ENCODE data around the gene GALNT9.
"Not testable (repeated sequence)": the region's sequence is repeated elsewhere in the genome, so short reads cannot be mapped to it uniquely, and the experiment has no call there.

The GALNT9 gene

DNA sequence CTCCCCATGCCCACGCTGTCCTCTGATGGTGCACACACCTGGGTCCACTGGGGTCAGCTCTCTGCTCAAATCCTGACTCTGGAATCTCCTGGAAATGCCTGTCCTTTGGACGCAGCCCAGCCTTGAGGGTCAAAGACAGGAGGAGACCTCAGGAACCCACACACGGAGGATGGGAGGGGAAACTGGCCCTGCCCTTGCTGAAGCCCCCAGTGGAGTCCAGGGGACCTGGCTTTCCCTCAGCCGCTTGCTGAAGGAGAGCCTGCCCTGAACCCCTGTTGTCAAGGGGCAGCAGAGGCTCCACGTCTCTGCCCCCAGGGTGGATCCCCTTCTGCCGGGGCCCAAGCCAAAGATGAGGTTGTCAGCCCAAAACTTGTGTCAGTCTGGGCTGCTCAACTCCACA is 16.9 kb downstream of the GALNT9 start:
- DNase-seq (ENCODE audit: low read depth), result no peak

DNA sequence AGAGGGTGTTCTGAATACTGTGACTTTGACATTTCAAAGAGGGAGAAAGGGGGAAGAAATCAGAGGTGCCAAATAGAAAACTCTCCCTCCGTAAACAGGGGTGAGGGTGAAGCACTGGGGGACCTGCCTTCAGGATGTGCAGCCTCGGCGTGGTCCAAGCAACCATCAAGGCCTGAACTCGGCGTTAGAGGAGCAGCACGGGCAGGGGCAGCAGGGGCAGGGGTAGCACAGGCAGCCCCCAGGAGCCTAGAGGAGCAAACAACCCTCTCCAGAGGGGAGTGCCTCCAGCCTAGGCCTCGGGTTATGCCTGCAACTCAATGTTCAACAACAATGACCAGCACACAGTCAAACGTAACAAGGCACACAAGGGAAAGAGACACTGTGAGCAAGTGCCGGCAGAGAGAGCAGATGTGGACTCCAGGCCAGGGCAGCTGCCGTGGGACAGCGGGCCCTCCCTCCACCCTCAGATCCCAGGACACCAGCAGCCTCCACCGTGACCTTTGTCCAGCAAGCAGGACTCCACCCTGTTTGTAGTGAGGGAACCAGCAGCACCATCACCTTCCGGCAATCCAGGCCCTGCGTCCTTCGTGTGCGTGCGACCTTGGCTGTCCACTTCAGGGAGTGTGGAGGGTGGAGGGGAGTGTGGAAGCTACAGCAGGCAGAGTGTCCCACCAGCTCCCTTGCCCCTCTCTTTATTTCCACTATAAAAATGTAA is 18.0 kb downstream of the GALNT9 start:
- no peak for DNase-seq (ENCODE audit: low read depth)

DNA sequence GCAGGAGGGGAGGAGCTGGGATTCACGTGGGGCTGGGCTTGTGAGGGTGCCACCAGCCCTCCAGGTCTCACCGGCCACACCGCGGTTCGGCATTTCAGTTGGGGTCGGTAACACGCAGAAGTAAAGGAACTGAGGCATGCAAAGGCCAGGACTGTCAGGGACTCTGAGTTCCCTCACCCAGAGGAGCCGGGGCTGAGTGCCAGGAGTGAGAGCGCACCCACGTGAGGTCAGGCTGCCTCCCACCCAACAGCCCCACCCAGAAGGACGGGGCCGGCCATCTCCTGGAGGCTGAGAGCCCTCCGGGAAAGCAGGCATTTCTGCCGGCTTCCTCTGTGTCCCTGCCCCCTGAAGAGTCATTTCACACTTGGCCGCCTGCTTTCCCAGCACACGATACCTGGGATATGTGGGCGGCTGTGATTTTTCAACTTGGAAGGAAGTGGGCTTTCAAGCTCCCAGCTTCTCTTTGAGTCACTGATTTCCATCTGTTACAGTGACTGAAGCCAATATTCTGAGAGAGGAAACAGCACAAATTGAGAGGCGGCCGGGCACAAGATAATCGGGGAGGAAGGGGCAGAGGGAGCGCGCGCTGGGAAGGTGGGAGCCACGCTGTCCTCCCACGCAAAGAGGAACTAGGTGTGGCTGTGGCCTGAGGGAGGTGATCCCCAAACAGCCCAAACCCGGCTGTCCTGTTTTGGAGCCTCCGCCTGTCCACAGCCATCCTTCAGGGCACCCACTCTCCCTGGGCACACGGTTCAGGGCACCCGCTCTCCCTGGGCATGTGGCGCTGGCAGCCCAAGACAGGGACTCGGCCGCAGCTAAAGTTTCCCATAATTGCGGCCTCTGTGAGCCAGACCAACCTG is 19.0 kb downstream of the GALNT9 start:
- no peak for DNase-seq (ENCODE audit: low read depth)

DNA sequence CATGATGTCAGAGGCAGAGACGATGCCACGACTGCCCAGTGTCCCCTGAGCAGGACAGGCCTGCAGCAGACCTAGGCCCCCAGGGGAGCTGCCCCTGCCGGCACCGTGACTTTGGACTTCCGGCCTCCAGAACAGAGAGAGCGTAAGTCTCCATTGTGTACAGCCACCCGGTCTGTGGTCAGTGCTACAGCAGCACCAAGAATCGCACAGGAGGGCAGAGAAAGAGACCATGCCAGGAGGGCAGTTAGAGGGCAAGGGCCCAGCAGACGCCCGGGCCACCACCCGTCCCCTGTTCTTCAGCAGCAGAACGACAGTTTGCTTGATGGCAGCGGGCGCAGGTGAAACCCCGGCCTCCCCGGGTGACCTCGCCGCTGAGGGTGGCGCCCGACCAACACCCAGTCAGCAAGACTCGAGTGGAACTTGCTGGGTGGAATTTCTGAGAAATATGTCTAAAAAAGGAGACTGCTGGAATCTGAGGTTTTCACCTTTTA is 19.7 kb downstream of the GALNT9 start:
- no peak for DNase-seq (ENCODE audit: low read depth)

DNA sequence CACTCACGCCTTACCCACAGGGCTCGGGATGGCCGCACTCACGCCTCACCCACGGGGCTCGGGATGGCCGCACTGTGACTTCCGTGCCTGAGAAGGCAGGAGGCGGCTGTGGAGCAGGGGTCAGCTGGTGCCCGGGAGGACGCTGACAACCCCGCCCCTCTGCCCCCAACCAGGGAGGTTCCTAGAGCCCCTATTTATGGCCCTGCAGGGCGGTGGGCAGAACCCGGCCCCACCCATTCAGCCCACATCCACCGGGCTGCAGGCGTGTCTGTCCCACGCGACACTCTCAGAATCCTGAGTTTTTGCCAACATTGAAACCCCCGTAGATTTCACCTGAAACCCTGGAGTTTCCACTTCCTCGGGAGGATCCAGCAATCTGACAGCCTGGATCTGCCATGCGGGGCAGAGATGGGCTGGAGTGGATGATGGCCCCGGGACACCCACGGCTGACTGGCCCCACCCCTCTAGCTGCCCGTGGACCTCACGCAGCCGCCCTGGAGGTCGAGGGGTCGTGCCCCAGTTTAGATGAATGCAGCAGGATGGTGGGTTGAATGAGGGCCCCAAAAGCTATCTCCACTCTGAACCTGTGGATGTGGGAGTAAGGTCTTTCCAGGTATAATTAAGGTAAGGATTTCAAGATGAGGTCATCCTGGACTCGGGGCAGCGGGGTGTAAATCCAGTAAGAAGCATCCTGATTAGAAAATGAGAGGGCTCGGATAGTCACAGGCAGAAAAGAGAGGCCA is 20.4 kb downstream of the GALNT9 start:
- DNase-seq (ENCODE audit: low read depth), result no peak

DNA sequence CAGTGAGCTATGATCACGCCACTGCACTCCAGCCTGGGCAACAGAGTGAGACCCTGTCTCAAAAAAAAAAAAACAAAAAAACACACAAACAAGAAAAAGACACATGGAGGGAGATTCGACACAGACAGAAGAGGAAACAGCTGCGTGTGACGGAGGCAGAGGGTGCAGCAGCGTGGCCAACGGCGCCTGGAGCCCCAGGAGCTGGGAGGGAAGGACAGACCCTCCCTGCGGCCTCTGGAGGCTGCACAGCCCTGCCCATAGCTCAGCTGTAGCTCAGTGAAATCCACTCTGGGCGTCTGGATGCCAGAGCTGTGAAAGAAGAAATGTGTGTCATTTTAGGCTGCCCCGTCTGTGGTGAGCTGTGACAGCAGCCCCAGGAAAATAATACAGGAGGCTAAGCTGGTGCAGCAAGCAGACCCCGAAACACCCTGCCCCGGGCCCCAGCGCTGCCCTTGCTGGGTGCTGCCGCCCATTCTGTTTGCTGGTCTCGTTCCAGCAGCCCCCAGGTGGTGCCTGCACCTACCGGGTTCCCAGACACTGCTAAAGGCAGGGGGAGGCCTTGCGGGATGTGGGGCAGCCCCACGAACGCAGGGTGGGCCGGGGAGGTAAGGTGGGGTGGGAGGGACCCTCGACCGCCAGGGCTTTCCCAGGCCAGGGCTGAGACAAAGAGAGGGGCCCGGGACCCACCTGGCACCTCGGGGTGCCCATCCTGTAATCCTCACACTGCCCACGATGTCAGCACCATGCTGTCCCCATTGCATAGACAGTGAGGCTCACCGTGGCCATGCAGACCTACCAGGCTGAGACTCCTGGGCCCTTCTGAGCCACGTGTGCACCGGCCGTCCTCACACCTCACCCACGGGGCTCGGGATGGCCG is 21.2 kb downstream of the GALNT9 start:
- no peak for DNase-seq (ENCODE audit: low read depth)

DNA sequence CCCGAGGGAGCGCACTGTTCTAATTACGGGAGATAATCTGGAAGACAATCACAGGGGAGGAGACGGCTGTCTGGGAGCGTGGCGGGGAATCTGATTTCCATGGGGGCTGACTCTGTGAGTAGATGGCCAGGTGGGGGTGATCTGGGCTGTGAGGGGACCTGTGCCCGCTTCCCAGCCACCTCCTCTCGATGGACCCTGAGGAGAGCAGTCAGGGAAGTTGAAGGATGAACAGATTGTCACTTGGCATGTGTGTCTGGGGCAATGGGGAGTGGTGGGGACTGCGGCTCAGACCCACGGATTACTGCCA is 22.6 kb downstream of the GALNT9 start:
- DNase-seq (ENCODE audit: low read depth), result no peak

DNA sequence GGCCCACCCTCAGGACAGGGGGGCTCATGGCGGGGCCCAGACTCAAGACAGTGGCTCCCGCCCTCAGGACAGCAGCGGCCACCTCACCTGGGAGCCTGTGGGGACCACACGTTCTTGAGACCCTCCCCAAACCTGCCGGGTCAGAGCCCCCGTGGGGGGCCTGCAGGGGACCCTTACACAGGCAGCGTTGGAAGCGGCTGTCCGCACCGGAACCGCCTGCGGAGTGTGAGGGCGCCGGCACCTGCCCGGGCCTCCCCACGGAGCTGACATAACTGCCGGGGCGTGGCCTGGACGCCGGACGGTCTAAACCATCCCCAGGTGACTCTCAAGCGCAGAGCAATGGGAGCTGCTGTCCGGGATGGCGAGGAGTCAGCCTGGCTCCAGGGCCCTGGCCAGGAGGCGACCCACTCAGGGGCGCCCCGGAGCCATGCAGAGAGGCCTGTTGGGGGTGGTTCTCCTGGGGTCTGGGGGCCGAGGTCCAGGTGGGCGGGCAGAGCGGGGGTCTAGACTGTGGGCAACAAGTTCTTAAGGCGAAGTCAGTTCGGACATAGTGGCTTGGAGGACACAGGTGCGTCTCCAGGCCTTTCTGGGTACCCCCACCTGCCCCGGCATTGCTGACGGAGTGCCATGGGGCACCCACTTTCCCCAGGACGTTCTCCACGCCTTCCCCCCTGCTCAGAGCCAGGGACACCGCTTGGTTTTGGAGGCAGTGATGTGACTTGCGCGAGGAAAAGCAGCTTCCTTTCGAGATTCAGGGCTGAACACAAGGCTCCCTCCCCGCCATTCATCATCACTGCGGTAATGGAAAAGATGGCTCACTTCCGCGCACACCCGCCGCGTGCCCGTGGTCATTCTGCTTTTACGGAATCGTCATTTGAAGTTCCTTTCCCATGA is 23.2 kb downstream of the GALNT9 start:
- DNase-seq (ENCODE audit: low read depth), result no peak

DNA sequence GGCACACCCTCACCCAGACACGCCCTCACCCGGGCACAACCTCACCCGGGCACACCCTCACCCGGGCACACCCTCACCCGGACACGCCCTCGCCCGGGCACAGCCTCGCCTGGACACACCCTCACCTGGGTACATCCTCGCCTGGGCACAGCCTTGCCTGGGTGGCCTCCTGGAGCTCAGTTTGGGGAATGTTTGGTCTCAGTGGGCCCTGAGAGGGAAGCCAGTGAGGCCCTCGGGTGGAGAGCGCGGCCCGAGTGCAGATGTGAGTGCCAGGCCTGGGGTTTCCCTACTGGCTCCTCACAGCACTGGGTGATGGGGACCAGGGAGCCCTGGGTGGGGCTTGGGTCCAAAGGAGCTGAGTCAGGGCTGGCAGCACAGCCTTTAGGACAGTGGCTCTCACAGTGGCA is 23.8 kb downstream of the GALNT9 start:
- DNase-seq (ENCODE audit: low read depth), result no peak

DNA sequence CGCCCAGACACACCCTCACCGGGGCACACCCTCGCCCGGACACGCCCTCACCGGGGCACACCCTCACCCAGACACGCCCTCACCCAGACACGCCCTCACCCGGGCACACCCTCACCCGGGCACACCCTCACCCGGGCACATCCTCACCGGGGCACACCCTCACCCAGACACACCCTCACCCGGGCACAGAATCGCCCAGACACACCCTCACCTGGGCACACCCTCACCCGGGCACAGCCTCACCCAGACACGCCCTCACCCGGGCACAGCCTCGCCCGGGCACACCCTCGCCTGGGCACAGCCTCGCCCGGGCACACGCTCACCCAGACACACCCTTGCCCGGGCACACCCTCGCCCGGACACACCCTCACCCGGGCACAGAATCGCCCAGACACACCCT is 24.5 kb downstream of the GALNT9 start:
- not testable (repeated sequence) for DNase-seq (ENCODE audit: low read depth)

DNA sequence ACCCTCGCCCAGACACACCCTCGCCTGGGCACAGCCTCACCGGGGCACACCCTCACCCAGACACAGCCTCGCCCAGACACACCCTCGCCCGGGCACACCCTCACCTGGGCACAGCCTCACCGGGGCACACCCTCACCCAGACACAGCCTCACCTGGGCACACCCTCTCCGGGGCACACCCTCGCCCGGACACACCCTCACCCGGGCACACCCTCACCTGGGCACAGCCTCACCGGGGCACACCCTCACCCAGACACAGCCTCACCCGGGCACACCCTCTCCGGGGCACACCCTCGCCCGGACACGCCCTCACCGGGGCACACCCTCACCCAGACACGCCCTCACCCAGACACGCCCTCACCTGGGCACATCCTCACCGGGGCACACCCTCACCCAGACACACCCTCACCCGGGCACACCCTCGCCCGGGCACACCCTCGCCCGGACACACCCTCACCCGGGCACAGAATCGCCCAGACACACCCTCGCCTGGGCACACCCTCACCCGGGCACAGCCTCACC is 25.5 kb downstream of the GALNT9 start:
- not testable (repeated sequence) for DNase-seq (ENCODE audit: low read depth)

DNA sequence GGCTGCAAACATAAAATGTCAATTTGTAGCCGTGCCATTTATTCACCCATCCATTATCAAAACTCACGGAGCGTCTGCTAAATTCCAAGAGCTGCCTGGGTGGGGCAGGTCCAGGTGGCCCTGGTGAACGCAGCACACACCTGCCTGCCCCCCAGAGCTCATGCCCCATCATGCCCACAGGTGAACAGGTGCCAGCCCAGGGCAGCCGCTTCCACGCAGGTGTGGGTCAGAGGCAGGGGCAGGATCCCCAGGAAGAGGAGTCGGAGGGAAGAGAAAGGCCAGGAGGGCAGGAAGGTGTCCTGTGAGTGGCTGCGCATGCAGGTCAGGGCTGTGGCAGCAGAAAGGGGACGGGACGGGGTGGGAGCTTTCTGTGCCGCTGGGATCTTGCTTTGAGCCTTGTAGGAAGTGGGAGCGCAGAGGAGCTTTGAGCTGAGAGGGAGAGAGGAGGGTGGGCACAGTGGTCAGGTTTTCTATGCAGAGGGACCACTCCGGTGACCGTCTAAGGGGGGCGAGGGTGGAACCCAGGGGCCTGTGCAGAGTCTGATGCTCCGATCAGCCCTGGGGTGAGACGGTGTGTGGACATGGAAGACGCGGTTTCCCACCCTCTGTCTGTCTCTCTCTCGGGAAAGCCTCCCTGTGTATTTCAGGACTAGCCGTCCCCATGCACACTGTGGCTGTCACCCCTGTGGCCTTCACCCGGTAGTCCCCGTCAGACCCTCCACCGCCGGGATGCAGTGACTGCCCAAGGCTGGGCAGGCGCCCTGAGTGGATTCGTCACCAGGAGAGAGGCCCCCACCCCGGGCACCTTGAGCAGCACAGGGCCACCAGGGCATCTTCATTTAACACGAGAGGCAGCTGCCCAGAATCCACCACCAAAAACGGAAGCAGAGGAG is 26.7 kb downstream of the GALNT9 start:
- no peak for DNase-seq (ENCODE audit: low read depth)

DNA sequence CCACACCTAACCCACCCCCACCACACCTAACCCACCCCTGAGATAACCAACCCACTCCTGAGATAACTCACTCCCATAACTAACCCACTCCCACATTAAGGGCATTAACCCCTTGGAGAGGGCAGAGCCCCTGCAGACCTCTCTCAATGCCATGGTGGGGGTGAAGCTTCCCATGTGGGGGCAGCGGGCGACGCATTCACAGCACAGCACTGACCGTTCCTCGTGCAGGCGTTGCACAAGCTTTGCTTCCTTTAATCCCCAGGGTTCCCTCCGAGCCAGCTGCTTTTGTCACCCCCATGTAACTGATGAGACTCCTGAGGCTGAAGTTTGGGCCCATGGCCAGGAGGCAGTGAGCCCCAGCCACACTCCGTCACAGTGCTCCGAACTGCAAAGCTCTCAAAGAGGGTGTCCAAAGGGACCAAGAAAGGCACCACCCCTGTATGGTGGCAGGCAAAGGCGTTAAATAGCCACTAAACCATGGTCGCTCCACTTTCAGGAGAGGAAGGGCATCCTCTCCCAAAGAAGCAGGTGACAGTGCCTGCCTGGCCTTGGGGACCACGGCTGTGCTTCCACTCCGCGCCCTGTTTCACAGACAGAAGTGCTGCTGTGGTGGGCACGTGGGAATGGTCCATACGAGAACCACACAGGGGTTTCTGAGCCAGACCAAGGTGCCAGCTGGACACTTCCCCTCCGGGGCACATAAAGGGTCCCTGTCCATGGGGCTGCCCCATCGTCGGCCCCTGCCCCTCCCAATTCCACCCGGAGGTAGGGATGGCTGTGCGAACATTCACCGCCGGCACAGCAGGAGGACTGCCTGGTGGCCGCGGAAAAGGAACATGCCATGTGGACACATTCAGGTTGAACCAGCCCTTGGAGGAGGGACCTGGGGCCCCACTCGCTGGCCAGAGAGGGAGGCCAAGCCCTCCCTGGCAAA is 28.3 kb downstream of the GALNT9 start:
- DNase-seq (ENCODE audit: low read depth), result no peak

DNA sequence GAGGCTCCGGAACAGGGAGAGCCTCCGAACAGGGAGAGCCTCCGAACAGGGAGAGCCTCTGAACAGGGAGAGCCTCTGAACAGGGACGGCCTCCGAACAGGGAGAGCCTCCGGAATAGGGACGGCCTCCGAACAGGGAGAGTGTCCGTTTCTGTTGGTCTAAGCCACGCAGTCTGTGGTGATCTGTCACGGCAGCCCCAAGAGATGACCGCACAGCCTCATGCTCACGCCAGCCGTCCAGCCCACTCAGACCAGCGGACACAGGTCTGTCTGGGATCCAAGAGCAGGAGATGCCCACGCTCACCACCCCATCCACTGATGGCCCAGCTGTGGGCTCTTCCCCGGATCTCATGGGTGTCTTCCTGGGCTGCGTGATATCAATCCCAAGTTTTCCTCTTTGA is 33.3 kb downstream of the GALNT9 start:
- DNase-seq (ENCODE audit: low read depth), result no peak

DNA sequence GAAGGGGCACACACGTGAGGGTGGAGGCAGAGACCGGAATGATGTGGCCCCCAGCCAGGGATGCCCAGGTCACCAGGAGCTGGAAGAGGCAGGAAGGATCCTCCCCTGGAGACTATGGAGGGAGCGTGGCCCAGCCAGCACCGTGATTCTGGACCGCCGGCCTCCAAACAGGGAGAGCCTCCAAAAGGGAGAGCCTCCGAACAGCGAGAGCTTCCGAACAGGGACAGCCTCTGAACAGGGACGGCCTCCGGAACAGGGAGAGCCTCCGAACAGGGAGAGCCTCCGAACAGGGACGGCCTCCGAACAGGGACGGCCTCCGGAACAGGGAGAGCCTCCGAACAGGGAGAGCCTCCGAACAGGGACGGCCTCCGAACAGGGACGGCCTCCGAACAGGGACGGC is 33.8 kb downstream of the GALNT9 start:
- DNase-seq (ENCODE audit: low read depth), result not testable (repeated sequence)

DNA sequence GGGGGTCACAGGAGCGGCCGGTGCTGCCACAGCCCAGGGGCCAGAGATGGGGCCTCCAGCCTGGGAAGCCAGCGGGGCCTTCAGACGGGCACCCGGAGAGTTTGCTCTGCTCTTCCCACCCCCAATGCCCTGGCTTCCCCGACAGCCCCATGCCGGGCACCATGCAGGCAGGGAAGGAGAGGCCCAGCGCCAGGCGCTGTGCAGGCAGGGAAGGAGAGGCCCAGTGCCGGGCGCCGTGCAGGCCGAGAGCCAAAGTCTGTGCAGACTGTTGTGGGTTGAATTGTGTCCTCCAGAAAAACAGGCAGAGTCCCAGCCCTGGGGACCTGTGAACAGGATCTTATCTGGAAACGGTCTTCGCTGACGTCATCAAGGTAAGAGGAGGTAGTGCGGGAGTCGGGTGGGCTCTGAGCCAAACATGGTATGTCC is 34.3 kb downstream of the GALNT9 start:
- DNase-seq (ENCODE audit: low read depth), result no peak

DNA sequence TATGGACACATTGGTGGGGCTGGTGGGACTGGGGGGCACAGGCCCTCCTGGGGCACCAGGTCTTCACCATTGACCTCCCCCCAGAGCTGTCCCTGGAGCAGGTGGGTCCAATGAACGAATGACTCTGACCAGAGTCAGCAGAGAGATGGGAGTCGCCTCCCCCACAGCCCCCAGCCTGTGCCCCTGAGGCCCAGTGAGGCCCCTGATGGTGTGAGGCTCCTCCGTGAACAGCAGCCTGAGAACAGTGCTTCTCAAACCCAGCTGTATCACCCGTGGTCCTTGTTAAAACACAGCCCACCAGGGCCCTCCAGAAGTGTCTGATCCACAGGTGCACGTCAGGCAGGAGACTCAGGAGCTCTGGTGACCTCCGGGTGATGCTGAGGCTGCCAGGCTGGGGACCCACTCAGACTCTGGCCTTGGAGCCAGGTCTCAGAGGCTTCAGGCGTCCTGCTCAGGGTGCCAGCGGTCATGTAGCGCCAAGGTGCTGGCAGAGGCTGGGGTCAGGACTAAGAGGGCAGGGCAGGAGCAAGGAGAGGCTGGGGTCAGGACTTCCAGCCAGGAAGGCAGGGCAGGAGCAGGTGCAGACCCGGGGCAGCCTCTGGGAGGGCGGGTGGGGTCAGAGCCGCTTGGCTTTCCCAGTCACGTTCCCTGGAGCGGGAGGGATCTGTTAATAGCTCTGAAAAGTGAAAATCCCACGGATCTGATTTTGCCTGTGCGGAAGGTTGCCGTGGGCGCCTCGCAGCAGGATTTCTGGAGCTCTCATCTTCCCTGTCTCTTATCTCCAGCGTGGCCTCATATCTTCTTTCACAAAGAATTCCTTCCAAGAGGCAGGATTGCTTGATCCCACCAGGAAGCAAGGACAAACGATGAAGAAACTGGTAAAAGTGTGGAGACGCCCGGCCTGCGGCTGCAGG is 35.0 kb downstream of the GALNT9 start:
- no peak for DNase-seq (ENCODE audit: low read depth)
